ENCODE measurements around the gene C12orf56. TPM values are rescaled to one million over a fixed set of nuclear protein-coding genes. Genes with fewer than 3 reads are reported as not detected.

Gene C12orf56
- total RNA-seq, 2 donors from 2014 or later: not detected

DNA sequence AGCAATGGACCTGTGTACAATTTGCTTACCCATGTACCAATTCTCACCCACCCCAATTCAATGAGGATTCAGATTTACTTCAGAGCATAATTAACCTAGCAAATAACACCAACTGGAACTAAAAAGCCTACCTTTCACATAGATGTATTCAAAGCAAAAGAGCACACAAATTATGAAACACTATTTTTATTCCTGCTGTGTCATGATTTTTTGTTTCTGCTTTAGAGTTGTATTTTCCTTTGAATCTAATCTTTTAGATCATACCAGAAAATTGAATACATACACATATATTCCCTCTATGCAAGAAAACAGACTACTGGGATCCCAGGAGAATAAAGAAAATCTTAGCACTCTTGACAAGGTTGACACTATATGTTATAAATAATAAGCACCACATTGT is 174.3 kb downstream of the C12orf56 start:
- no peak for ATAC-seq

More for the DNA sequence above, 174.3 kb downstream of the C12orf56 start:
- Histone ChIP-seq H3K27me3 (no peaks in the 10 kb centered on the region), H3K36me3 (replicated peaks in 1 of 2; ENCODE audit: insufficient read depth in 1 of 2, low read depth in 2 of 2) (peaks cover 0 to 4% of the 10 kb centered on the region in 2 donors), H3K4me1 (peaks cover 24% of the 10 kb centered on the region), H3K9me3 (no peaks in the 10 kb centered on the region), H3K27ac (no peak overlapping the region), H3K4me3 (no peak overlapping the region)
- TF ChIP-seq POLR2A (IDR thresholded peaks at IDR 0.05): no peak
- TF ChIP-seq, protein P1, sequence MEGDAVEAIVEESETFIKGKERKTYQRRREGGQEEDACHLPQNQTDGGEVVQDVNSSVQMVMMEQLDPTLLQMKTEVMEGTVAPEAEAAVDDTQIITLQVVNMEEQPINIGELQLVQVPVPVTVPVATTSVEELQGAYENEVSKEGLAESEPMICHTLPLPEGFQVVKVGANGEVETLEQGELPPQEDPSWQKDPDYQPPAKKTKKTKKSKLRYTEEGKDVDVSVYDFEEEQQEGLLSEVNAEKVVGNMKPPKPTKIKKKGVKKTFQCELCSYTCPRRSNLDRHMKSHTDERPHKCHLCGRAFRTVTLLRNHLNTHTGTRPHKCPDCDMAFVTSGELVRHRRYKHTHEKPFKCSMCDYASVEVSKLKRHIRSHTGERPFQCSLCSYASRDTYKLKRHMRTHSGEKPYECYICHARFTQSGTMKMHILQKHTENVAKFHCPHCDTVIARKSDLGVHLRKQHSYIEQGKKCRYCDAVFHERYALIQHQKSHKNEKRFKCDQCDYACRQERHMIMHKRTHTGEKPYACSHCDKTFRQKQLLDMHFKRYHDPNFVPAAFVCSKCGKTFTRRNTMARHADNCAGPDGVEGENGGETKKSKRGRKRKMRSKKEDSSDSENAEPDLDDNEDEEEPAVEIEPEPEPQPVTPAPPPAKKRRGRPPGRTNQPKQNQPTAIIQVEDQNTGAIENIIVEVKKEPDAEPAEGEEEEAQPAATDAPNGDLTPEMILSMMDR (IDR thresholded peaks at IDR 0.05): no peak
- no peak for DNase-seq
- intact Hi-C loops (cut with DNase I): no loop called here

Small RNA genes lying within 50 kb of the gene (small RNA-seq; reads per million reads assigned to genes)
- not detected for gene RF01210
- not detected for gene RNU5A-7P

Other genes starting within 250 kb of the C12orf56 start
- gene KICS2, start 168.5 kb downstream of the C12orf56 start, total RNA-seq: 10 to 100 TPM in 1 of 2 donors, 1 to 10 TPM in 1; 7.0 to 50.4 TPM
- gene XPOT, start 13.6 kb upstream of the C12orf56 start, total RNA-seq: 10 to 100 TPM; 27.7 to 45.7 TPM
- gene TBK1, start 61.4 kb upstream of the C12orf56 start, total RNA-seq: 10 to 100 TPM; 11.2 to 14.8 TPM
- 10 to 100 TPM; 13.5 to 21.3 TPM for gene RASSF3, start 219.7 kb upstream of the C12orf56 start, total RNA-seq